SIG-M5 (cell line): ENCODE measurements around the gene MEGF11.

Source experiments
- DNase-seq: peaks from one replicate; lab custom pipeline; 2025; lab: John Stamatoyannopoulos, UW

Gene MEGF11

GRCh38 chr15:65939901-65940617, 313.5 kb downstream of the MEGF11 start:
- no peak for DNase-seq

GRCh38 chr15:65938604-65939003, 314.9 kb downstream of the MEGF11 start:
- no peak for DNase-seq

- no peak for DNase-seq
Measured at GRCh38 chr15:65937476-65937875, 316.1 kb downstream of the MEGF11 start.

- no peak for DNase-seq
Measured at GRCh38 chr15:65937054-65937453, 316.5 kb downstream of the MEGF11 start.

- DNase-seq, result no peak
Measured at GRCh38 chr15:65936282-65936681, 317.3 kb downstream of the MEGF11 start.

- DNase-seq, result no peak
Measured at GRCh38 chr15:65935391-65935790, 318.2 kb downstream of the MEGF11 start.

- no peak for DNase-seq
Measured at GRCh38 chr15:65931221-65931620, 322.3 kb downstream of the MEGF11 start.

GRCh38 chr15:65930134-65930533, 323.4 kb downstream of the MEGF11 start:
- DNase-seq, result no peak

- DNase-seq, result no peak
Measured at GRCh38 chr15:65929573-65929972, 324.0 kb downstream of the MEGF11 start.

- DNase-seq, result no peak
Measured at GRCh38 chr15:65927545-65927944, 326.0 kb downstream of the MEGF11 start.

- DNase-seq, result no peak
Measured at GRCh38 chr15:65926899-65927298, 326.7 kb downstream of the MEGF11 start.

GRCh38 chr15:65926459-65926858, 327.1 kb downstream of the MEGF11 start:
- DNase-seq, result no peak

- DNase-seq, result no peak
Measured at GRCh38 chr15:65925338-65925737, 328.2 kb downstream of the MEGF11 start.

GRCh38 chr15:65924004-65924403, 329.5 kb downstream of the MEGF11 start:
- no peak for DNase-seq

GRCh38 chr15:65923264-65923663, 330.3 kb downstream of the MEGF11 start:
- DNase-seq, result no peak

GRCh38 chr15:65922621-65923020, 330.9 kb downstream of the MEGF11 start:
- DNase-seq, result no peak

GRCh38 chr15:65921780-65922179, 331.8 kb downstream of the MEGF11 start:
- DNase-seq, result no peak

GRCh38 chr15:65920825-65921309, 332.7 kb downstream of the MEGF11 start:
- DNase-seq, result no peak

GRCh38 chr15:65920121-65920520, 333.4 kb downstream of the MEGF11 start:
- DNase-seq, result no peak

- no peak for DNase-seq
Measured at GRCh38 chr15:65919353-65919752, 334.2 kb downstream of the MEGF11 start.

- DNase-seq, result no peak
Measured at GRCh38 chr15:65918945-65919344, 334.6 kb downstream of the MEGF11 start.

- DNase-seq, result no peak
Measured at GRCh38 chr15:65918357-65918920, 335.1 kb downstream of the MEGF11 start.

- DNase-seq, result no peak
Measured at GRCh38 chr15:65917936-65918335, 335.6 kb downstream of the MEGF11 start.

- DNase-seq, result no peak
Measured at GRCh38 chr15:65917407-65917756, 336.2 kb downstream of the MEGF11 start.
